T47D (cell line): Measurements from ENCODE around the gene TUBA4B.

ENCODE experiments used
- DNase-seq, 2 experiments: peaks; one replicate each; pipeline versions ENCODE4 v3.0.0 to v3.0.0-alpha.2; 2011 to 2012; ENCODE audit warnings: low read depth in 1 of 2, low spot score in 1 of 2
- JUND ChIP-seq: IDR thresholded peaks from 2 replicates; pipeline ENCODE4 v1.6.1; 2012; ENCODE audit warnings: low read depth
- in situ Hi-C: cut with HindIII; loops from 2 replicates; pipeline ENCODE4 v1.10.0; 2016; ENCODE audit warnings: low sequenced_read_pairs, low pct_unique_long_range_greater_than_20kb

Gene TUBA4B

GRCh38 chr2:219221957-219222518 lies 31.0 kb upstream of the TUBA4B start:
- in situ Hi-C loops, result no loop called here
- no peak for TF ChIP-seq JUND

GRCh38 chr2:219223831-219224610 lies 29.0 kb upstream of the TUBA4B start:
- DNase-seq, result no peak
- no peak for TF ChIP-seq JUND
- in situ Hi-C loops, result no loop called here

More at GRCh38 chr2:219221957-219222518, 31.0 kb upstream of the TUBA4B start:
- DNase-seq, result no peak

GRCh38 chr2:219225350-219225749 lies 27.7 kb upstream of the TUBA4B start:
- in situ Hi-C loops, result no loop called here
- DNase-seq, result no peak
- no peak for TF ChIP-seq JUND

GRCh38 chr2:219228041-219228910 lies 24.8 kb upstream of the TUBA4B start:
- in situ Hi-C loops, result no loop called here
- DNase-seq, result no peak
- no peak for TF ChIP-seq JUND

- TF ChIP-seq JUND, result no peak
- no peak for DNase-seq
- in situ Hi-C loops, result no loop called here
Measured at GRCh38 chr2:219228911-219229304, 24.1 kb upstream of the TUBA4B start.

GRCh38 chr2:219229305-219230058 lies 23.6 kb upstream of the TUBA4B start, which contains the start of the genes ANKZF1 and ATG9A:
Gene ANKZF1 (plus strand): TSS chr2:219229806. CDS start chr2:219230258, 452 bp downstream.
Gene ATG9A (minus strand): TSS chr2:219229636. CDS start chr2:219228024, 1,612 bp downstream.
- no peak for TF ChIP-seq JUND
- in situ Hi-C loops, result no loop called here
- DNase-seq, result peak; percentile 96 to 98

- no peak for TF ChIP-seq JUND
- DNase-seq, result peak in 1 of 2 experiments; percentile 36
- in situ Hi-C loops, result no loop called here
Measured at GRCh38 chr2:219230059-219230540, 22.9 kb upstream of the TUBA4B start.

- no peak for DNase-seq
- in situ Hi-C loops, result no loop called here
- no peak for TF ChIP-seq JUND
Measured at GRCh38 chr2:219234331-219234730, 18.7 kb upstream of the TUBA4B start.

GRCh38 chr2:219243291-219243761 lies 9.7 kb upstream of the TUBA4B start:
- in situ Hi-C loops, result no loop called here
- no peak for DNase-seq
- no peak for TF ChIP-seq JUND

- no peak for TF ChIP-seq JUND
- no peak for DNase-seq
- in situ Hi-C loops, result no loop called here
Measured at GRCh38 chr2:219244789-219245147, 8.3 kb upstream of the TUBA4B start.

GRCh38 chr2:219245148-219245898 lies 7.7 kb upstream of the TUBA4B start, which contains the start of the genes GLB1L and STK16:
Gene GLB1L (minus strand): TSS chr2:219245444. CDS start chr2:219243573, 1,871 bp downstream.
Gene STK16 (plus strand): TSS chr2:219245479. CDS start chr2:219246000, 521 bp downstream.
- in situ Hi-C loops, result no loop called here
- TF ChIP-seq JUND, result no peak
- peak; percentile 86 to 91 for DNase-seq
